SKM-1 (cell line): Measurements from ENCODE around the gene HUS1B.
"Not testable (repeated sequence)": the region's sequence is repeated elsewhere in the genome, so short reads cannot be mapped to it uniquely, and the experiment has no call there.

ENCODE experiments used
- DNase-seq: peaks from one replicate; lab custom pipeline; 2025; ENCODE audit not compliant: unreplicated experiment; lab: John Stamatoyannopoulos, UW

Gene HUS1B

GRCh38 chr6:679282-679681 is 22.4 kb upstream of the HUS1B start:
- DNase-seq = no peak

GRCh38 chr6:678520-678919 is 21.6 kb upstream of the HUS1B start:
- DNase-seq = no peak

- DNase-seq = no peak
These were observed 21.0 kb upstream of the HUS1B start for GRCh38 chr6:677919-678318.

GRCh38 chr6:674956-675355 is 18.1 kb upstream of the HUS1B start:
- no peak for DNase-seq

GRCh38 chr6:674406-674805 is 17.5 kb upstream of the HUS1B start:
- DNase-seq = no peak

GRCh38 chr6:667253-667927 is 10.5 kb upstream of the HUS1B start:
- DNase-seq = no peak

- no peak for DNase-seq
These were observed 8.7 kb upstream of the HUS1B start for GRCh38 chr6:665403-666267.

GRCh38 chr6:663788-664187 is 6.9 kb upstream of the HUS1B start:
- not testable (repeated sequence) for DNase-seq

- DNase-seq = no peak
These were observed 3.0 kb upstream of the HUS1B start for GRCh38 chr6:659716-660581.

- no peak for DNase-seq
These were observed 1.3 kb upstream of the HUS1B start for GRCh38 chr6:658244-658643.

- DNase-seq = no peak
These were observed 843 bp upstream of the HUS1B start for GRCh38 chr6:657743-658142.

- no peak for DNase-seq
These were observed 2.8 kb downstream of the HUS1B start for GRCh38 chr6:654136-654535.

- no peak for DNase-seq
These were observed 4.0 kb downstream of the HUS1B start for GRCh38 chr6:652865-653264.

GRCh38 chr6:650098-650497 is 6.8 kb downstream of the HUS1B start:
- DNase-seq = no peak

GRCh38 chr6:642805-643204 is 14.1 kb downstream of the HUS1B start:
- DNase-seq = no peak

- DNase-seq = no peak
These were observed 15.5 kb downstream of the HUS1B start for GRCh38 chr6:641225-641985.

- DNase-seq = no peak
These were observed 20.4 kb downstream of the HUS1B start for GRCh38 chr6:636488-636887.

GRCh38 chr6:635233-635632 is 21.7 kb downstream of the HUS1B start:
- DNase-seq = no peak

- DNase-seq = no peak
These were observed 23.3 kb downstream of the HUS1B start for GRCh38 chr6:633611-634010.

- DNase-seq = no peak
These were observed 28.1 kb downstream of the HUS1B start for GRCh38 chr6:628766-629165.

GRCh38 chr6:626236-626635 is 30.7 kb downstream of the HUS1B start:
- no peak for DNase-seq
